IMR-90 (cell line): Measurements from ENCODE around the gene FARP1. TPM values are rescaled to one million over a fixed set of nuclear protein-coding genes. Genes with fewer than 3 reads are reported as not detected.

Source experiments
- ATAC-seq: fragments of 200-7000 bp; cut with Tn5 transposase; 2 replicates; pipeline ENCODE4 v1.9.1; 2020; ENCODE audit warnings: low read depth, mild to moderate bottlenecking, moderate library complexity
- BruUV-seq: library from RNA; stranded (reverse); fragments of 400-500 nt; replicated peaks from 2 replicates; lab custom pipeline; 2021; lab: Mats Ljungman, UMichigan
- CTCF ChIA-PET: fragments of 300-600 bp; formaldehyde crosslinking; extraction: SDS; loops from one replicate; lab custom pipeline; 2021; ENCODE audit warnings: antibody characterized with exemption; lab: Yijun Ruan, JAX
- POLR2A ChIA-PET: fragments of 300-600 bp; sonication (Branson Sonifier 250); formaldehyde crosslinking; loops from one replicate; lab custom pipeline; 2022; ENCODE audit warnings: antibody characterized with exemption; ENCODE audit not compliant: unreplicated experiment; lab: Charles Lee
- DNase-seq: peaks from one replicate; pipeline ENCODE4 v3.0.0; 2013
- H2AFZ ChIP-seq: replicated peaks from 2 replicates; pipeline ENCODE3; 2013; ENCODE audit warnings: low read length, mild to moderate bottlenecking; ENCODE audit not compliant: poor library complexity
- H2AK5ac ChIP-seq: 2 replicates; pipeline ENCODE4 v1.6.1; 2013; ENCODE audit warnings: low read depth, low read length, inconsistent platforms
- H2AK9ac ChIP-seq: replicated peaks from 2 replicates; pipeline ENCODE3; 2013; ENCODE audit warnings: mild to moderate bottlenecking, low read depth, low read length, moderate library complexity; ENCODE audit not compliant: poor library complexity
- H2BK120ac ChIP-seq: 2 replicates; pipeline ENCODE4 v1.6.1; 2013; ENCODE audit warnings: low read depth, low read length, inconsistent platforms
- H2BK15ac ChIP-seq: 3 replicates; pipeline ENCODE4 v1.6.1; 2013; ENCODE audit warnings: low read depth, low read length, inconsistent platforms
- H2BK20ac ChIP-seq: 2 replicates; pipeline ENCODE4 v1.6.1; 2013; ENCODE audit warnings: low read depth, mild to moderate bottlenecking, inconsistent platforms, low read length, moderate library complexity
- H2BK5ac ChIP-seq: 2 replicates; pipeline ENCODE4 v1.6.1; 2013; ENCODE audit warnings: mild to moderate bottlenecking, low read depth, low read length, inconsistent platforms; ENCODE audit not compliant: poor library complexity, severe bottlenecking
- H3K14ac ChIP-seq: replicated peaks from 2 replicates; pipeline ENCODE4 v1.6.1; 2013; ENCODE audit warnings: low read depth, low read length, inconsistent platforms
- H3K18ac ChIP-seq: 2 replicates; pipeline ENCODE4 v1.6.1; 2013; ENCODE audit warnings: low read depth, low read length, control low read depth
- H3K23ac ChIP-seq: 2 replicates; pipeline ENCODE4 v1.6.1; 2013; ENCODE audit warnings: low read depth, low read length, inconsistent platforms
- H3K27ac ChIP-seq: 2 replicates; pipeline ENCODE4 v1.5.1; 2013; ENCODE audit warnings: mild to moderate bottlenecking, control low read depth, low read length; ENCODE audit not compliant: insufficient read depth
- H3K27me3 ChIP-seq: 2 replicates; pipeline ENCODE4 v1.6.1; 2013; ENCODE audit warnings: low read length; ENCODE audit not compliant: control insufficient read depth, insufficient read depth
- H3K36me3 ChIP-seq: 2 replicates; pipeline ENCODE4 v1.6.1; 2013; ENCODE audit warnings: low read length, mixed read lengths; ENCODE audit not compliant: control insufficient read depth, insufficient read depth
- H3K4ac ChIP-seq: 2 replicates; pipeline ENCODE4 v1.6.1; 2013; ENCODE audit warnings: low read depth, low read length, inconsistent platforms
- H3K4me1 ChIP-seq: 2 replicates; pipeline ENCODE4 v1.6.1; 2013; ENCODE audit warnings: low read length, mixed read lengths; ENCODE audit not compliant: control insufficient read depth, insufficient read depth
- H3K4me2 ChIP-seq: 2 replicates; pipeline ENCODE4 v1.6.1; 2013; ENCODE audit warnings: low read depth, mild to moderate bottlenecking, control low read depth, low read length, moderate library complexity
- H3K4me3 ChIP-seq: 2 replicates; pipeline ENCODE4 v1.5.1; 2013; ENCODE audit warnings: low read depth, mild to moderate bottlenecking, control low read depth, low read length, moderate library complexity; ENCODE audit not compliant: insufficient read depth
- H3K56ac ChIP-seq: 2 replicates; pipeline ENCODE4 v1.6.1; 2013; ENCODE audit warnings: low read length, inconsistent platforms; ENCODE audit not compliant: insufficient read depth; ENCODE audit errors: extremely low read depth
- H3K79me1 ChIP-seq, 2 experiments: 2 replicates each; pipeline ENCODE4 v1.6.1; 2013; ENCODE audit warnings: low read length in 2 of 2, inconsistent platforms in 1 of 2, low read depth in 1 of 2
- H3K9ac ChIP-seq: 2 replicates; pipeline ENCODE4 v1.6.1; 2013; ENCODE audit warnings: low read depth, low read length, control low read depth
- H3K9me1 ChIP-seq: 2 replicates; pipeline ENCODE4 v1.6.1; 2013; ENCODE audit warnings: low read length, inconsistent platforms; ENCODE audit not compliant: insufficient read depth
- H3K9me3 ChIP-seq: 2 replicates; pipeline ENCODE4 v1.6.1; 2013; ENCODE audit warnings: low read length; ENCODE audit not compliant: control insufficient read depth, insufficient read depth
- H4K20me1 ChIP-seq: 2 replicates; pipeline ENCODE4 v1.6.1; 2013; ENCODE audit warnings: low read length, inconsistent platforms; ENCODE audit not compliant: insufficient read depth
- H4K5ac ChIP-seq: 2 replicates; pipeline ENCODE4 v1.6.1; 2013; ENCODE audit warnings: mild to moderate bottlenecking, low read depth, low read length, control low read depth
- H4K8ac ChIP-seq, 2 experiments: 2 replicates each; pipeline ENCODE4 v1.6.1; 2013; ENCODE audit warnings: low read depth in 2 of 2, low read length in 2 of 2, control low read depth in 1 of 2, inconsistent platforms in 1 of 2
- H4K91ac ChIP-seq: 2 replicates; pipeline ENCODE4 v1.6.1; 2013; ENCODE audit warnings: low read depth, low read length, inconsistent platforms; ENCODE audit not compliant: insufficient read depth
- BHLHE40 ChIP-seq: fragments of 150-350 bp; IDR thresholded peaks from 2 replicates; pipeline ENCODE4 v1.6.1; 2016; ENCODE audit warnings: mild to moderate bottlenecking, low read depth, low read length
- CHD1 ChIP-seq: IDR thresholded peaks from 2 replicates; pipeline ENCODE4 v1.6.1; 2012; ENCODE audit warnings: low read depth, low read length, improper control_type of control experiment
- FOS ChIP-seq: fragments of 150-350 bp; IDR thresholded peaks from 2 replicates; pipeline ENCODE4 v1.6.1; 2016; ENCODE audit warnings: low read depth, low read length
- MAFK ChIP-seq: IDR thresholded peaks from 2 replicates; pipeline ENCODE4 v1.6.1; 2012; ENCODE audit warnings: low read depth, low read length, improper control_type of control experiment
- NFE2L2 ChIP-seq: fragments of 150-350 bp; IDR thresholded peaks from 2 replicates; pipeline ENCODE4 v1.6.1; 2016; ENCODE audit warnings: low read depth, mild to moderate bottlenecking, low read length
- RCOR1 ChIP-seq: IDR thresholded peaks from 2 replicates; pipeline ENCODE4 v1.6.1; 2012; ENCODE audit warnings: mild to moderate bottlenecking, low read length, improper control_type of control experiment; ENCODE audit not compliant: insufficient replicate concordance
- SMC3 ChIP-seq: fragments of 150-350 bp; IDR thresholded peaks from 2 replicates; pipeline ENCODE4 v1.6.1; 2016; ENCODE audit warnings: low read depth, mild to moderate bottlenecking, antibody characterized with exemption, low read length, moderate library complexity
- WGBS, 2 experiments: methylation state at CpG; one replicate each; pipeline versions ENCODE4 v1.1.5 to v1.1.7; 2013; ENCODE audit warnings: missing lambda C conversion rate in 2 of 2; ENCODE audit not compliant: insufficient read length in 1 of 2; ENCODE audit errors: extremely low coverage in 2 of 2; 5-methylcytosine and 5-hydroxymethylcytosine counted together
- dilution Hi-C: fragments of 300-500 bp; cut with HindIII; formaldehyde crosslinking; loops from one replicate; pipeline ENCODE4 v1.14.3; 2018; ENCODE audit warnings: low sequenced_read_pairs; ENCODE audit not compliant: unreplicated experiment
- in situ Hi-C: fragments of 300-500 bp; cut with MboI; formaldehyde crosslinking; loops from 3 replicates; pipeline ENCODE4 v1.14.3; 2019; ENCODE audit warnings: low sequenced_read_pairs, inconsistent platforms, mixed read lengths
- intact Hi-C: fragments of 100-400 bp; cut with micrococcal nuclease; formaldehyde crosslinking; loops from 2 replicates; pipeline ENCODE4 v1.10.0; 2022
- polyA plus RNA-seq, 3 experiments: library from polyadenylated mRNA; depleted of rRNA; stranded (reverse); fragments of >200 nt; gene quantifications; 2 replicates each; pipeline ENCODE4 v1.2.3, GENCODE V29; 2012; ENCODE audit warnings: low replicate concordance in 1 of 3
- total RNA-seq: library from RNA; depleted of rRNA; stranded (reverse); fragments of >200 nt; gene quantifications from 2 replicates; pipeline ENCODE4 v1.2.3, GENCODE V29; 2012
- TF ChIP-seq, protein P1 (sequence below): conservative IDR thresholded peaks from 2 replicates; pipeline ENCODE4 v1.5.1; 2012; ENCODE audit warnings: mild to moderate bottlenecking, low read depth, low read length, improper control_type of control experiment
- TF ChIP-seq, protein P2 (sequence below): fragments of 150-350 bp; IDR thresholded peaks from 2 replicates; pipeline ENCODE4 v1.6.1; 2017; ENCODE audit warnings: mild to moderate bottlenecking, antibody characterized with exemption, low read length, low read depth

Gene FARP1
- total and polyA plus RNA-seq, 2 of the 4 experiments (the other 2 are of a cell fraction), result 39.6 to 57.0 TPM

DNA sequence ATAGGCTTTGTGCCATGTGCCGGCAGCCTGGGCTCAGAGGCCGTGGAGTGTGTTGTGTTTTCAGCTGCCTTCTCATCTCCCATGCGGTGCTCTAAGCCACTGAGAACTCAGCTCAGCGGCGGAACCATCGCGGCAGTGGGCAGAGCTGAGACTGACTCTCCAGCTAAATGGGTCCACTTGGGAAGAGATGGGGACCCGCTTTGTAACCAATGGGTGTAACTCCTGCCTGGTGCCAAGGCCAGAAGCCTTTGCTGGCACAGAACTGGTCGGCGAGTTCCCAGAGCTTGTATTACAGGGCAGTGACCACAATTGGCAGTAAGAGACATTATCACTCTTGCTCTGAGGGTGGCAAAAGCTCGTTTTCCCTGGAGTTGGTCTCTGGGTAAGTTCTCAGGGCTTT lies 251.0 kb downstream of the FARP1 start:
- Histone ChIP-seq H2AK9ac (no peak overlapping the region), H3K18ac (no peak overlapping the region), H2BK20ac (no peak overlapping the region), H2AFZ (no peak overlapping the region), H3K9ac (no peak overlapping the region), H4K8ac (no peak overlapping the region), H3K27me3 (no peaks in the 10 kb centered on the region), H3K4ac (no peak overlapping the region), H3K4me2 (no peak overlapping the region), H3K4me1 (peaks cover 4% of the 10 kb centered on the region), H2BK120ac (no peak overlapping the region), H3K56ac (no peak overlapping the region), H3K27ac (no peak overlapping the region), H2BK5ac (no peak overlapping the region), H2AK5ac (no peak overlapping the region), H3K4me3 (no peak overlapping the region), H3K23ac (no peak overlapping the region), H2BK15ac (no peak overlapping the region), H4K5ac (no peak overlapping the region), H3K9me3 (no peaks in the 10 kb centered on the region), H3K36me3 (peaks cover 62% of the 10 kb centered on the region), H4K20me1 (no peaks in the 10 kb centered on the region), H4K91ac (no peak overlapping the region), H3K14ac (no peak overlapping the region), H3K79me1 (peaks cover 2 to 38% of the 10 kb centered on the region in 2 experiments; a peak in 3 of 4 replicates), H3K9me1 (peaks cover 9% of the 10 kb centered on the region)
- no peak for ATAC-seq
- ChIA-PET CTCF (no interaction called here), POLR2A (no interaction called here)
- dilution Hi-C loops (no loop called here), in situ Hi-C loops (loop anchor here (10.0 kb wide), 2 partner anchors 249 to 389 kb away; partner anchors contain the start of gene FARP1), intact Hi-C loops (loop anchor here (10.0 kb wide), 2 partner anchors 379 to 539 kb away; no protein-coding TSS in a partner anchor)
- TF ChIP-seq RCOR1 (no peak), NFE2L2 (no peak), CHD1 (no peak), MAFK (no peak), SMC3 (no peak), FOS (no peak), BHLHE40 (no peak)
- TF ChIP-seq, protein P1, sequence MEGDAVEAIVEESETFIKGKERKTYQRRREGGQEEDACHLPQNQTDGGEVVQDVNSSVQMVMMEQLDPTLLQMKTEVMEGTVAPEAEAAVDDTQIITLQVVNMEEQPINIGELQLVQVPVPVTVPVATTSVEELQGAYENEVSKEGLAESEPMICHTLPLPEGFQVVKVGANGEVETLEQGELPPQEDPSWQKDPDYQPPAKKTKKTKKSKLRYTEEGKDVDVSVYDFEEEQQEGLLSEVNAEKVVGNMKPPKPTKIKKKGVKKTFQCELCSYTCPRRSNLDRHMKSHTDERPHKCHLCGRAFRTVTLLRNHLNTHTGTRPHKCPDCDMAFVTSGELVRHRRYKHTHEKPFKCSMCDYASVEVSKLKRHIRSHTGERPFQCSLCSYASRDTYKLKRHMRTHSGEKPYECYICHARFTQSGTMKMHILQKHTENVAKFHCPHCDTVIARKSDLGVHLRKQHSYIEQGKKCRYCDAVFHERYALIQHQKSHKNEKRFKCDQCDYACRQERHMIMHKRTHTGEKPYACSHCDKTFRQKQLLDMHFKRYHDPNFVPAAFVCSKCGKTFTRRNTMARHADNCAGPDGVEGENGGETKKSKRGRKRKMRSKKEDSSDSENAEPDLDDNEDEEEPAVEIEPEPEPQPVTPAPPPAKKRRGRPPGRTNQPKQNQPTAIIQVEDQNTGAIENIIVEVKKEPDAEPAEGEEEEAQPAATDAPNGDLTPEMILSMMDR, result no peak
- TF ChIP-seq, protein P2, sequence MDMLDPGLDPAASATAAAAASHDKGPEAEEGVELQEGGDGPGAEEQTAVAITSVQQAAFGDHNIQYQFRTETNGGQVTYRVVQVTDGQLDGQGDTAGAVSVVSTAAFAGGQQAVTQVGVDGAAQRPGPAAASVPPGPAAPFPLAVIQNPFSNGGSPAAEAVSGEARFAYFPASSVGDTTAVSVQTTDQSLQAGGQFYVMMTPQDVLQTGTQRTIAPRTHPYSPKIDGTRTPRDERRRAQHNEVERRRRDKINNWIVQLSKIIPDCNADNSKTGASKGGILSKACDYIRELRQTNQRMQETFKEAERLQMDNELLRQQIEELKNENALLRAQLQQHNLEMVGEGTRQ, result no peak
- 98% methylated on average over 7 of the region's 11 CpGs; no CpG with 5 or more reads in 1 of the 2 experiments for WGBS, 2 experiments
- DNase-seq, result no peak
- BruUV-seq, result no TSS peak
